DMS 273 (cell line): ENCODE measurements around the gene SEZ6L.

Experiments
- DNase-seq: peaks from one replicate; lab custom pipeline; 2025; ENCODE audit not compliant: unreplicated experiment; lab: John Stamatoyannopoulos, UW

The SEZ6L gene

GRCh38 chr22:26169315-26170111, at the start of gene SEZ6L:
Gene SEZ6L (plus strand): TSS chr22:26169462. CDS start chr22:26169670, 208 bp downstream.
- peak; percentile 75 for DNase-seq

- no peak for DNase-seq
These were observed 46.3 kb upstream of the SEZ6L start for GRCh38 chr22:26122920-26123468.

DNA sequence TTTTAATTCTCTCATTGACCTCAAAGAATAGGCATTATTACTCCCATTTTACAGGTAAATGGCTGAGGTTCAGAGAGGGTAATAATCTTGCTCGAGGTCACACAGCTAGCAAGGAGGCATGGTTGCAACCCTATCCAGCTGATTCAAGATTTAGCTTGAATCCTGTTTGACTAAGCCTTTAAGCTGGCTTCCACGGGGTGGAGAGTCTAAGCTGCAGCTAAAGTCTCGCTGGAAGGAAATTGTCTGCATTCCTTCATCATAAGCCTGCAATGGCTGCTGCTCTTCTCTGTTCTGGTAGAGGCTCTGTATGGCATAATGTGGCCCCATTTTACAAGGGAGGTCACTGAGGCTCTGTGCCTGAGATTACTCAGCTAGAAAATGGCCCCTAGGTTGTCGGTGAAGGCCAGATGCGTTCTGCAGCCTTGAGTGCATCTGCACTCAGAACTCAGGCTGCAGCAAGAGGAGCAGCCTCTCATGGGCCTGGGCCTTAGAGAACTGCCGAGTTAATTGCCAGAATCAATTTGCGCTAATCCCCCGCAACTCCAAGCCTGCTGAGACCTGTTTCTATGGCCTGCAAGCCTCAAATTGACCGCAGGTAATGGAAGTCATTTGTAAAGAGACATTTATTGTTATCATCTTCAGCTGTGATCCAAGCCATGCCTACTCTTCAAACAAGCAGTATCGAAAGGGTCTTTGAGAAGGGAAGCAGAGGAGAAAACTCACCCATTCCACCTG, 44.1 kb upstream of the SEZ6L start:
- DNase-seq, result no peak

GRCh38 chr22:26127126-26127525, 42.1 kb upstream of the SEZ6L start:
- DNase-seq, result no peak

- DNase-seq, result no peak
These were observed 41.7 kb upstream of the SEZ6L start for GRCh38 chr22:26127556-26127955.

DNA sequence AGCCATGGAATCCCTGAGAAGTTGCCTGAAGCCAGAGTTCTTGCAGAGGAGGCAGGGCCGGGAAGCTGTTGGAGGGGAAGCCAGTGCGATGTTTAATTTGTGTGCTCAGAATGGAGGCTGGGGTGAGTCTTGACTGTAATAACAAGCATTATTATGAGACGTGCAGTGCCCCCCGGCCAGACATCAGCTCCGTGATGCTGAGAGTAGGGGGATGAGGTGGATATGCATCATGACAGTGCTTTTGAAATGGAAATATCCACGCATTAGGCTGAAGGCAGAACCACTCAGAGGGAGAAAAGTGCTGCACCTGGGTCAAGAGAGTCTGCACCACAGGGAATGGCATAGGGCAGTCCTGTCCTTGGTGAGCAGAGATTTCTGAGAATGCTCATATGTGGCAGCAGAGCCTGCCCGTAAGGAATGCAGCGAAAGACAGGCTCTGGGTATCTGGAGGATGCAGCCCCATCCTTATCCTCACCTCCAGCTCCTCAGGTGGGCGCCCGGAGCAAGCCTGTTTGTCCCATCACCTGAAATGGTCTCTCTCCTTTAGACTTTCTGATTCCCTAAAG, 37.6 kb upstream of the SEZ6L start:
- no peak for DNase-seq

GRCh38 chr22:26134654-26135330, 34.5 kb upstream of the SEZ6L start:
- DNase-seq, result peak; percentile 15

DNA sequence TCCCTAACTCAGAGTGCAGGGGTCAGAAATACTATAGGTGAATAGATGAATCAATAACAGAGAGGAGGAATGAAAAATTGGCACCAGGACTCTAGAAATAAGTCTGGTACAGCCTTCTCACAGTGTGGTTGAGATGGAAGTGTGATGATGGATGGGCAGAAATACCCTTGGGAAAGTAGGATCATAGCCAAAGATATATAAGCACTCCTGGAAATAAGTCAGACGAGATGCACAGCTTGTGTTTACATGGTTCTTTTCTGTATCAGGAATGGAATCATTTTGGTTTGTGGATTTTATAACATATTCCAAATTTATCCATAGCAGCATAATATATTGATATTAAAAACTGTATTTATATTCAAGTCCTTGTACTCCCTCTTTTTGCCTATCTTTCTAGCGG, 33.5 kb upstream of the SEZ6L start:
- no peak for DNase-seq

- peak; percentile 9 for DNase-seq
These were observed 30.0 kb upstream of the SEZ6L start for GRCh38 chr22:26139310-26139709.

- DNase-seq, result no peak
These were observed 27.4 kb upstream of the SEZ6L start for GRCh38 chr22:26141831-26142230.

GRCh38 chr22:26143806-26144325, 25.4 kb upstream of the SEZ6L start:
- DNase-seq, result peak; percentile 8

DNA sequence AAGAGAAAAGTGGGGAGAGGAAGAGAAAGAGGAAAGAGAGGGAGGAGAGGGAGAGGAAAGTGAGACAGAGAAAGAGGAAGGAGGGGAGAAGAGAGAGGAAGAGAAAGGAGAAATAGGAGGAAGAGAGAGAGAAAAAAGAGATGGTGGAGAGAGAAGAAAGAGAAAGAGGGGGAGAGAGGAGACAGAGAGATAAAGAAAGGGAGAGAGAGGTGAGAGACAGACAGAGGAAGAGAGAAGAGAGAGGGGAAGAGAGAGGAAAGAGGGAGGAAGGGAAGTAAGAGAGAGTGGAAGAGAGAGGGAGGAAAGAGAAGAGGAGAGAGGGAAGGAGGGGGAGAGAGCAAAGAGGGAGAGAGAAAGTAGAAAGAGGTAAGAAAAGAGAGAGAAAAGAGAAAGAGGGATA, 9.4 kb upstream of the SEZ6L start:
- DNase-seq, result no peak

GRCh38 chr22:26161746-26162145, 7.5 kb upstream of the SEZ6L start:
- DNase-seq, result no peak

DNA sequence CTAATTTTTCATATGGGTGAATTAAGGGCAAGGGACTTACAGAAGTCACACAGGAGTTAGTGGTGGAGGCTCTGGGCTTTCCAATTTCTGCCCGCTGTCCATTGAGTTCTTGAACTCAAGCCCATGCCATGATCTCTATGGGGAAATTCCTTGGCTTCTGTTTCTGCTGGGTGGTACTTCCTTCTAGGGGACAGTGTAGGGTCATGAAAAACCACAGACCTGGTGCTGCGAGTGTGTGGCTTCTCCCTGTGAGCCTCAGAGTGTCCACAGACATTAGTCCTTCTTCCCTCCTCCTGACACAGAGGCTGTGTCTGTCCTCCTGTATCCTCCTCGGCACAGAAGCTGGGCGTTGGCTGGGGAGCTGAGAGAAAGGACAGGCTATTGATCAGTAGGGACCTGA, 6.3 kb upstream of the SEZ6L start:
- DNase-seq, result no peak

- no peak for DNase-seq
These were observed 5.1 kb upstream of the SEZ6L start for GRCh38 chr22:26164174-26164573.

DNA sequence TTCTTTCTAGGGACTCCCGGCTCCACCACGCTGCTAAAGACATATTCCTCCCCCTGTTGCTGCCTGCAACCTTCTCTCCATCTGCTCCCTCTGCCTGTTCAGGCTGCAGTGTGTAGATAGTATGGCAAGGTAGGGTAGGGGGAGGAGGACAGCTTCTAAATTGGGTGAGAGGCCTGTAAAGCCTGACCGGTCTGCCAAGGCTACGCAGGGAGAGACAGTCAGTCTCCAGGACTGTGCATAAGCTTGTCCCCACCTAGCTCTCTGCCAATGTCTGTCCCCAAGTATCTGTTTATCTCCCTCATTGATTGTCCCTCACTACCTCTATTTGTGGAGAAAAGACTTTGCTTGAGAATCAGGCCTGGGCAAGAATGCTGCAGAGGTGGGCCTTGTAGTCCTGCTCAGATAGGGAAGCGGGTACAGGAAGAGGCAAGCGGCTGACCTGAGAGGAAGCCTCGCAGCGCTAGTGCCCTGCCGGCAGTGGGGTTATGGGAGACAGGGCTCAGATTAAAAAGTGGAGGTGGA, 871 bp upstream of the SEZ6L start:
- peak; percentile 72 for DNase-seq

GRCh38 chr22:26168939-26169314, 335 bp upstream of the SEZ6L start:
- peak; percentile 75 for DNase-seq

GRCh38 chr22:26170112-26170492, 840 bp downstream of the SEZ6L start:
- peak; percentile 37 for DNase-seq

DNA sequence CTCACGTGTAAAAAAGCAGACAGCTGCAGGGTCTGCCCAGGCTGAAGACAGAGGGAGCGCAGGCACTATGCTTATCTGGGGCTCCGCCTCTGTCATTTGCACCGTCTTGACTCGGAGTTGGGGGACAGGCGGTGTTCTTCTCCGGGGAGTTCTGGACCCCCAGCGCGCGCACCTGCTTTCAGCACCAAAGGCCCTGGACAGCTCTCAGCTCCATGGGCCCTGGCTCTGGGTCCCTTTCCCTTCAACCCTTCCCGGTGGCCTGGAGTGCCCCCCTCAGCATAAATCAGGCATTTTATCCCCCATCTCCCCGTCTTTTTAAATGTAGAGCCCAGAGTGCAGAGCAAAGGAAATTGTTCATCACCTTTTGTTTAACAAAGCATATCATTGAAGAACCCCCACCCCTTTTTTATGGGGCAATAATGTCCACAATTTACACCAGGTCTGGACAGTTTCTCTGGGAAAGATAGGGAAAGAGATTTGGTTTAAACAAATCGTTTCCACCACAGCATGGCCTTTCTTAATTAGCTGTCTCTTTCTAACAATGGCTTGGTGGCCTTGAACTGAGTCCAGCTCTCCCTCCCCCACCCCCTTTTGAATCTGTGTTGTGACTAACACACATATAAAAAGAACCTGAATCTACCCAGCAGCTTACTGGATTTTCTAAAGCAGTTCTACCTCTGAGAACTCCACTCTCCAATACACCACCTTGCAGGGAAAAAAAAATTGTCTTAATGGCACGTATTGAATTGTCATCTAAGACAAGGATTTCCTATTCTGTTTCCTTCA, 1.7 kb downstream of the SEZ6L start:
- peak; percentile 65 for DNase-seq

GRCh38 chr22:26172389-26172990, 3.2 kb downstream of the SEZ6L start:
- DNase-seq, result peak; percentile 59
